IPS-18c (cell line): Measurements from ENCODE around the gene ANKRD60.

Experiments
- H3K4me3 ChIP-seq: 2 replicates; pipeline ENCODE4 v1.7.0; 2013; ENCODE audit warnings: low read depth, mild to moderate bottlenecking, low read length, moderate library complexity; ENCODE audit not compliant: insufficient read depth
- H3K9me3 ChIP-seq: one replicate; pipeline ENCODE4 v1.6.1; 2013; ENCODE audit warnings: mild to moderate bottlenecking, low read length, moderate library complexity; ENCODE audit not compliant: control insufficient read depth, insufficient read depth

The ANKRD60 gene

GRCh38 chr20:58210398-58210747 is 18.1 kb downstream of the ANKRD60 start:
- Histone ChIP-seq H3K4me3 (no peak overlapping the region), H3K9me3 (no peaks in the 10 kb centered on the region)

- H3K9me3 ChIP-seq: no peaks in the 10 kb centered on the region
- H3K4me3 ChIP-seq: no peak overlapping the region; the same call in 1 of the 2 replicates
These were observed 18.6 kb downstream of the ANKRD60 start for GRCh38 chr20:58209652-58210397.

GRCh38 chr20:58208944-58209343 is 19.5 kb downstream of the ANKRD60 start:
- Histone ChIP-seq H3K4me3 (no peak overlapping the region), H3K9me3 (no peaks in the 10 kb centered on the region)

- Histone ChIP-seq H3K9me3 (no peaks in the 10 kb centered on the region), H3K4me3 (no peak overlapping the region)
These were observed 22.6 kb downstream of the ANKRD60 start for GRCh38 chr20:58205850-58206249.

- no peaks in the 10 kb centered on the region for H3K9me3 ChIP-seq
- no peak overlapping the region for H3K4me3 ChIP-seq
These were observed 26.4 kb downstream of the ANKRD60 start for GRCh38 chr20:58202044-58202443.

- Histone ChIP-seq H3K9me3 (no peaks in the 10 kb centered on the region), H3K4me3 (no peak overlapping the region)
These were observed 26.8 kb downstream of the ANKRD60 start for GRCh38 chr20:58201616-58202015.

GRCh38 chr20:58199469-58199868 is 29.0 kb downstream of the ANKRD60 start:
- Histone ChIP-seq H3K9me3 (peaks cover 2% of the 10 kb centered on the region), H3K4me3 (no peak overlapping the region)

GRCh38 chr20:58198901-58199355 is 29.5 kb downstream of the ANKRD60 start:
- no peak overlapping the region for H3K4me3 ChIP-seq
- peaks cover 2% of the 10 kb centered on the region for H3K9me3 ChIP-seq

GRCh38 chr20:58198384-58198783 is 30.1 kb downstream of the ANKRD60 start:
- no peak overlapping the region for H3K4me3 ChIP-seq
- H3K9me3 ChIP-seq: peaks cover 2% of the 10 kb centered on the region

- peaks cover 2% of the 10 kb centered on the region for H3K9me3 ChIP-seq
- no peak overlapping the region for H3K4me3 ChIP-seq
These were observed 31.3 kb downstream of the ANKRD60 start for GRCh38 chr20:58197185-58197469.

- Histone ChIP-seq H3K9me3 (peaks cover 2% of the 10 kb centered on the region), H3K4me3 (no peak overlapping the region)
These were observed 31.9 kb downstream of the ANKRD60 start for GRCh38 chr20:58196402-58197184.

GRCh38 chr20:58195047-58195446 is 33.4 kb downstream of the ANKRD60 start:
- H3K4me3 ChIP-seq: no peak overlapping the region
- H3K9me3 ChIP-seq: peaks cover 2% of the 10 kb centered on the region

- no peak overlapping the region for H3K4me3 ChIP-seq
- H3K9me3 ChIP-seq: peaks cover 2% of the 10 kb centered on the region
These were observed 34.2 kb downstream of the ANKRD60 start for GRCh38 chr20:58194175-58194791.

GRCh38 chr20:58192567-58192966 is 35.9 kb downstream of the ANKRD60 start:
- Histone ChIP-seq H3K9me3 (peaks cover 2% of the 10 kb centered on the region), H3K4me3 (no peak overlapping the region)

- no peak overlapping the region for H3K4me3 ChIP-seq
- peaks cover 2% of the 10 kb centered on the region for H3K9me3 ChIP-seq
These were observed 36.4 kb downstream of the ANKRD60 start for GRCh38 chr20:58192065-58192464.

GRCh38 chr20:58188527-58188926 is 39.9 kb downstream of the ANKRD60 start:
- peak overlapping the region; percentile 17; the same call in 1 of the 2 replicates for H3K4me3 ChIP-seq
- H3K9me3 ChIP-seq: peaks cover 3% of the 10 kb centered on the region

- Histone ChIP-seq H3K9me3 (peaks cover 3% of the 10 kb centered on the region), H3K4me3 (no peak overlapping the region)
These were observed 43.5 kb downstream of the ANKRD60 start for GRCh38 chr20:58184984-58185383.

GRCh38 chr20:58184063-58184462 is 44.4 kb downstream of the ANKRD60 start:
- Histone ChIP-seq H3K4me3 (no peak overlapping the region), H3K9me3 (peaks cover 3% of the 10 kb centered on the region)
